GM21737 (cell line): ENCODE data around the gene LGR5.

Source experiments
- ATAC-seq: cut with Tn5 transposase; IDR thresholded peaks from one replicate; pipeline ENCODE4 v1.9.1; 2021; ENCODE audit warnings: mild to moderate bottlenecking, moderate library complexity; ENCODE audit not compliant: unreplicated experiment

The LGR5 gene

DNA sequence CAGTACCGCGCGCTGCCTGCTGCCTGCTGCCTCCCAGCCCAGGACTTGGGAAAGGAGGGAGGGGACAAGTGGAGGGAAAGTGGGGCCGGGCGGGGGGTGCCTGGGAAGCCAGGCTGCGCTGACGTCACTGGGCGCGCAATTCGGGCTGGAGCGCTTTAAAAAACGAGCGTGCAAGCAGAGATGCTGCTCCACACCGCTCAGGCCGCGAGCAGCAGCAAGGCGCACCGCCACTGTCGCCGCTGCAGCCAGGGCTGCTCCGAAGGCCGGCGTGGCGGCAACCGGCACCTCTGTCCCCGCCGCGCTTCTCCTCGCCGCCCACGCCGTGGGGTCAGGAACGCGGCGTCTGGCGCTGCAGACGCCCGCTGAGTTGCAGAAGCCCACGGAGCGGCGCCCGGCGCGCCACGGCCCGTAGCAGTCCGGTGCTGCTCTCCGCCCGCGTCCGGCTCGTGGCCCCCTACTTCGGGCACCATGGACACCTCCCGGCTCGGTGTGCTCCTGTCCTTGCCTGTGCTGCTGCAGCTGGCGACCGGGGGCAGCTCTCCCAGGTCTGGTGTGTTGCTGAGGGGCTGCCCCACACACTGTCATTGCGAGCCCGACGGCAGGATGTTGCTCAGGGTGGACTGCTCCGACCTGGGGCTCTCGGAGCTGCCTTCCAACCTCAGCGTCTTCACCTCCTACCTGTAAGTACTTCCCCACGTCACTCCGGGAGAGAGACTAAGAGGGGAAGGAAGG lies at the start of gene LGR5:
TSS of gene LGR5 (plus strand) at position 186 of the 732 bp plus-strand sequence. CDS start at position 469, 283 bp downstream.
- ATAC-seq: no peak

DNA sequence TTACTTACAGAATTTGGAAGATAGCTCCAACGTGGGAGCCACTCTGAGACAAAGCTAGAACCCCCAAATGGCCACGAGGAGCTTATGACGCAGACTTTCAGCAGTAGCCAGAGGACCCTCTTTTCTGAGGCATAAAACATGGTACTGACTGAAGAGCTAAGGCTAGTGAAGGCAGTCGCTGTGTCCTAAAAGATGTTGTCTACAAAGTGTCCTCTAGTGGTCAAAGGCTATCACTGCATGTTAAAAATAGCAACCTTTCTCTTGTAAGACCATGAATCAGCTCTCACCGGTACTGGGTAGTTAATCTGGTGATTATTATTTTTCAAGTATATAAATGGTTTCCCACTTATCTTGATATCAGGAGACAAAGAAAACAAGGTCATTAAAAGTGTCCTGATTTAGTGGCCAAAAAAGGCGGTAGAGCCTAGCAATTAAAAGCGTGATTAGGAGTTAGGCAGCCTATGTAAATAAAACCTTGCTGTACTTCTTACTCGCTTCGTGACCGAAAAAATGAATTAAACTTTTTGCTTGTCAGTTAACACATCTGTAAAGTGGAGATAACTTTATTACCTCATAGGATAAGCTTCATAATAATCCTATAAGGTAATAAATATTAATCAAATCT lies 47.0 kb upstream of the LGR5 start:
- peak; percentile 86 for ATAC-seq

DNA sequence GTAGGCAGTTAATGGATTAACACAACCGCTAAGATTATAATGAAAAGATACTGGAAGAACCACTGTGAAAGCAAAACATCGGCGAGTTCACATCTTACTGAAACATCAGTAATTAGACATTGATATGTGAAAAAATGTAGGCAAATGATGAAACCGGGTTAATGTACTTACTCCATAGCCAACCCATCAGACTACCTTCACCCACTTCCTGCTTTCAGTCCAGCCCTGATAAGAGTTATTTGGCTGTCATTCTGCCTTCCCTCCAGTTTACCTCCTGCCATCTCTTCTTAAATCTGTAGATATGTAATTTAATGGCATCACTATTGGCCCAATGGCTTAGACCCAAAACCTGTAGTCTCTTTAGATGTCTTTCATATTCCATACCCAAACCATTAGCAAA lies 46.0 kb upstream of the LGR5 start:
- no peak for ATAC-seq

- ATAC-seq: no peak
These were observed 42.1 kb upstream of the LGR5 start for GRCh38 chr12:71397433-71397954.

- ATAC-seq: no peak
These were observed 40.4 kb upstream of the LGR5 start for GRCh38 chr12:71399197-71399596.

DNA sequence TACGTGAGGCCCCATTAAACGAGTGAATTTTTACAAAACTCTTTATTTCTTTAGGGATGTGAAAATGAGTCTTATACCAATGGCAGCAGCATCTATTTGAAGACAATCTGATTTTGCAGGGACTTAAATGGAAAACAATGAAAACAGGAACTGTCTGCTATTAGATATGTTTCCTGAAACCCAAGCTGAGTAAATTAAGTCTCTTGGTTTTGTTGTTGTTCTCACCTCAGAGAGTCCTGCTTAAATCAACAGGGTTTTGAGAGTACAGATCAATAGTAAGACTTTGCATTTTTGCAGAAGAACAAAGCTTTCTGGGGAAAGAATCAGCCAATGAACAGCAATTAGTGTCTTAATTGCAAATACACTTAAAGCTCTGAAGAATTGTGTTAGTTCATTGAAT lies 39.1 kb upstream of the LGR5 start:
- ATAC-seq: no peak

DNA sequence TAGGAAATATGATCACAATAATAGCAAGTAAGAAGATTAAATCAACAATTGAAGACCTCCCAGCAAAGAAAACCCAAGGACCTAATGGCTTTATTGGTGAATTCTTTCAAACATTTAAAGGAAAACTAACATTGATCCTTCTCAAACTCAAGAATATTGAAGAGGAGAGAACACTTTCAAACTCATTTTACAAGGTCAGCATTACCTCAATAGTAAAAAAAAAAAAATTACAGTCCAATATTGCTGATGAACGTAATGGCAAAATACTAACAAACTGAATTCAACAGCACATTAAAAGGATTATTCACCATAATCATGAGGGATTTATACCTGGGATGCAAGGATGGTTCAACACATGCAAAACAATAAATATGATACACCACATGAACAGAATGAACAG lies 33.7 kb upstream of the LGR5 start:
- ATAC-seq: no peak

DNA sequence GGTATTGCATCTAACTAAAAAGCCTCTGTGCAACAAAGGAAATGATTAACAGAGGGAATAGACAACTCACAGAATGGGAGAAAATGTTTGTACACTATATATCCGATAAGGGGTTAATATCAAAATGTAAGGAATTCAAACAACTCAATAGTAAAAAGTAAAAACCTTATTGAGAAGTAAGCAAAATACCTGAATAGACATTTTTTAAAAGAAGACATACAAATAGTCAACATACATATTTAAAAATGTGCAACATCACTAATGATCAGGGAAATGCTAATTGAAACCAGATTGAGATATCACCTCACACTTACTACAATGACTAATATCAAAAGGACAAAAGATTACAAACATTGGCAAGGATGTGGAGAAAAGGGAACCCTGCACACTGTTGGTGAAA lies 31.9 kb upstream of the LGR5 start:
- ATAC-seq: no peak

- no peak for ATAC-seq
These were observed 28.8 kb upstream of the LGR5 start for GRCh38 chr12:71410844-71411243.

DNA sequence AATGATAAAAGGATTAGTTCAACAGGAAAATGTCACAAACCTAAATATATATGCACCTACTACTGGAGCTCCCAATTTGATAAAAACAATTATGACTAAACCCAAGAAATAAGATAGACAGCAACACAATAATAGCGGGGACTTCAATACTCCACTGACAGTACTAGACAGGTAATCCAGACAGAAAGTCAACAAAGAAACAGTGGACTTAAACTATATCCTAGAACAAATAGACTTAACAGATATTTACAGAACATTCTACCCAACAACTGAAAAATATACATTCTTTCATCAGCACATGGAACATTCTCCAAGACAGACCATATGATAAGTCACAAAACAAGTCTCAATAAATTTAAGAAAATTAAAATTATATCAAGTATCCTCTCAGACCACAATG lies 28.0 kb upstream of the LGR5 start:
- ATAC-seq: no peak

- ATAC-seq: peak; percentile 77
These were observed 24.0 kb upstream of the LGR5 start for GRCh38 chr12:71415336-71416231.

- ATAC-seq: no peak
These were observed 22.4 kb upstream of the LGR5 start for GRCh38 chr12:71417181-71417580.

DNA sequence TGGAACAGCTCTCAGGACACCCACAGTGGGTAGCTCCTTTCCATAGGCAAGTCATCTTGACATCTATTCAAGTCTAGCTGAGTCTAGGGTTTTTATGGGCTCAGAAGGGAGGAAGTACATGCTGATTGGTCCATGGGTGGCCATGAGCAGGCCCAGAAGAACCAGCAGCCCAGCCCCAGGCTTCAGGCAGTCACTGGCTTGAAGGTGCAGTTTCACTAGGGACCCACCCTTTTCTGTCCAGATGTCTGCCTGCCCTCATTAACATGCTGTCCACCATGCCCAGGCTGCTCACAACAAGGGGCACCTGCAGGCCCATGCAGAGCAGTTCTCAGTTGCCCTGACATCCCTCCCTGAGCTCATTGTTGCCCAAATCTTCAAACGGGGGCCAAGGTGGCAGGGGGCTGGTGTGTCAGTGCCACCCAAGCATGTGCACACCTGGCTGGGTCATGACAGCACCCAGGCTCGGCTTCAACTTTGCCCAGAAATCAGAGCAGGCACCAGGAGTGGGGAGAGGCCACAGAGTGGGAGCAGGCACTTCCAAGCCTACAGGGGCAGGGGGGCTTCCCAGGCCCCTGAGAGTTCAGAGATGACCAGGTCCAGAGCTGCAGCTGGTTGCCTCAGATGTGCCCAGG lies 18.7 kb upstream of the LGR5 start:
- ATAC-seq: no peak

DNA sequence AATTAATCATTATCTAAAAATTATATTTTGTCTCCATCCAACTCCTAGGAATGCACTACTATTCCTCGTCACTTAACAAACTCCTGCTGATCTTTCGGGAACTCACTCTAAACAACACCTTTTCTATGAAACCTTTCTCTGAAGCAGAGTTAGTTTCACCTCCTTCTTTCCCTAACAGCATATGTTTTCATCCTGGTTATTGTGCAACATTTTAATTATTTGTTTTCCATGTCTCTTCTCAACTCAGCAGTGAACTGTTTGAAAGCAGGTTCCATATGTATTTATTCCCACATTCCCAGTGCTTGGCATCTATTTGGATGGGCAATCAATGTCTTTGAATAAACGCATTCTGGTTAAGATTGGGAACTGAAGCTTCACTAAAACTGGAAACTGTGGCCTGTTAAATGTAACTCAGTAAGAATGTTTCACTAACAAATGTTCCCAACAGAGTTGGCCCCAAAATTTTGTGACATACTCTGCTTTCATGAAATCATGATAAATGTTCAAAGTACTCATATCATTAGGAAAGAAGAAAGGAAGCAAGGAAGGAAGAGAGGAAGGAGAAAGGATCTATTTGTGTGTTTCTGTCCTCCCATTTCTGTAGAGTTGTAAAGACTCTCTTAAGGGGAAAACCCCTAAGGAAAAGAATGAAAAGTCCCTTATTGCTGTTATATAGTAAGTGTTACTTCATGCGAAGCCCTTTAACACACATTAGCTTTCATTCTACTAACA lies 13.9 kb upstream of the LGR5 start:
- ATAC-seq: no peak

GRCh38 chr12:71426300-71427047 lies 13.1 kb upstream of the LGR5 start:
- ATAC-seq: no peak

- no peak for ATAC-seq
These were observed 8.8 kb upstream of the LGR5 start for GRCh38 chr12:71430756-71431155.

DNA sequence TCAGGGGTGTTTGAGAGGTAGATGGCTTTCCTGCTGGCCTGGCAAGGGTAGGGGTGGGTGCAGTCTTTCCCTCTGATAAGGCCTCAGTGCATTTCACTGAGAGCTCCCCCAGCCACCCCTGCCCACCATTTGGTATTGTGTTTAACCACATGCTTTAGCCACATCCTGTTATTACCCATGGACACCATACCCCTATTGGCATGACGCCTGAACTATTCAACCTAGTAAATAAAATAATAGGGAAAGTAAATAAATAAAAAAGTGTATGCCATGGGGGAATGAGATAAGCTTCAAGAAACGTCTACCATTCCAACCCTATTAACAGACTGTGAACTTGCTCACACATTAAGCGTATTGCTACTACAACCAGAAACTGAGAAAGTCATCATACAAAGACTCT lies 7.6 kb upstream of the LGR5 start:
- no peak for ATAC-seq

GRCh38 chr12:71432936-71433335 lies 6.7 kb upstream of the LGR5 start:
- ATAC-seq: no peak

DNA sequence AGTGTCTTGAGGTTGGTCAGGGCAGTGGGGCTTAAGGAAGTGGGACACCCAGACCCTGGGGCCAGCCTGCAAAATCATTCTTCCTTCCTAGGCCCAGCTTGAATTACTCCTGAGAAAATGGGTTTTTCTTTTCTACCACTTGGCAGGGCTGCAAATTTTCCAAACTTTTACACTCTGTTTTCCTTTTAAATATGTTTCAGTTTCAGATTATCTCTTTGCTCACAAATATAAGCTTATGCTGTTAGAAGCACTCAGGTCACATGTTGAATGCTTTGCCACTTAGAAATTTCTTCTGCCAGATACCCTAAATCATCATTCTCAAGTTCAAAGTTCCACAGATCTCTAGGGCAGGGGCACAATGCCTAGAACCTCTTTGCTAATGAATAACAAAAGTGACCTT lies 2.9 kb upstream of the LGR5 start:
- no peak for ATAC-seq
